Mucosa of stomach (tissue), 1 donor: ENCODE data around the gene TNC.

Experiments
- H3K27me3 ChIP-seq: one replicate; pipeline ENCODE4 v1.7.0; 2013; ENCODE audit warnings: mild to moderate bottlenecking, low read length; ENCODE audit not compliant: control insufficient read depth, insufficient read depth
- H3K36me3 ChIP-seq: one replicate; pipeline ENCODE4 v1.7.0; 2013; ENCODE audit warnings: low read length; ENCODE audit not compliant: control insufficient read depth, insufficient read depth
- H3K4me1 ChIP-seq: one replicate; pipeline ENCODE4 v1.7.0; 2013; ENCODE audit warnings: mild to moderate bottlenecking, low read length; ENCODE audit not compliant: control insufficient read depth, insufficient read depth
- H3K4me3 ChIP-seq: one replicate; pipeline ENCODE4 v1.7.0; 2013; ENCODE audit warnings: low read length
- H3K9ac ChIP-seq: one replicate; pipeline ENCODE4 v1.7.0; 2013; ENCODE audit warnings: mild to moderate bottlenecking, low read length, moderate library complexity
- H3K9me3 ChIP-seq: one replicate; pipeline ENCODE4 v1.7.0; 2013; ENCODE audit warnings: mild to moderate bottlenecking, low read length, moderate library complexity; ENCODE audit not compliant: control insufficient read depth
- donor health status: Pancreatic carcinoma.

TNC gene

DNA sequence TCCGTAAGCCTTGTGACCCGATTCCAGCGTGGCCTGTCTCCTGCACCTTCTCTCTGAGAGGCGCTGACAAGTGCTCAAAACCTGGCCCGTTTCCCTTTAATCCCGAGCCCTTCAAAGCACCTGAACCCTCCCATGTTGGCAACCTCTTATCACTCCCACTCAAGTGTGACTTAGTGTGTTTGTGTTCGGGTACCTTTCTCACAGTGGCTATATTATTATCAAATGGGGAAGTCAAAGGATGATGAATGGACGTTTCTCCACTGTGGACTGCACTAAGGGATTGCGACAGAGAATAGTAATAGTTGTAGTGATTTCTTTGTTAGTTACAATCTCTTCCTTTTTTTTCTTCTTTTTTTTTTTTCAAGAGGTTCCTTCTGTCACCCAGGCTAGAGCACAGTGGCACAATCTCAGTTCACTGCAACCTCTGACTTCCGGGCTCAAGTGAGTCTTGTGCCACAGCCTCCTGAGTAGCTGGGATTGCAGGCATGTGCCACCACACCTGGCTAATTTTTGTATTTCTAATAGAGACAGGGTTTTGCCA lies 122.2 kb downstream of the TNC start:
- Histone ChIP-seq H3K27me3 (no peaks in the 10 kb centered on the region), H3K4me1 (peaks cover 13% of the 10 kb centered on the region), H3K9me3 (no peaks in the 10 kb centered on the region), H3K36me3 (no peaks in the 10 kb centered on the region), H3K4me3 (no peak overlapping the region), H3K9ac (no peak overlapping the region)

DNA sequence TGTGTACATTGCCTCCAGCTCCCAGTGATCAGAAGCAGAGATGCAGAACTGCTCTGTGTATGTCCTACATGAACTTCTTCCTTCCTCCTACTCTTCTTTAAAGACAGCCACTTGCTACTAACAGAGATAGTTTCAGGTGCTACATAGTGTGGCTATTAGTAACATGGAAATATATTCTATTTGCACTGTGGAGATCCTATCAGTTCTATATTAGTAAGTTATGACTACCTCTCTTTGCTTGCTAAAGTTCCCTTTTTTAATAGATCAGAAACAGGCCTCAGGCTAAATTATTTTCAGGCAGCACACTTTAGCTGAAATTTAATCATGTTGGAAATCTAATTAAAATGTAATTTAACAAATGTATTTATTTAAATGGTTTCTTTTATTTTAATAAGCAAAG lies 123.2 kb downstream of the TNC start:
- H3K27me3 ChIP-seq, result no peaks in the 10 kb centered on the region
- peaks cover 13% of the 10 kb centered on the region for H3K4me1 ChIP-seq

DNA sequence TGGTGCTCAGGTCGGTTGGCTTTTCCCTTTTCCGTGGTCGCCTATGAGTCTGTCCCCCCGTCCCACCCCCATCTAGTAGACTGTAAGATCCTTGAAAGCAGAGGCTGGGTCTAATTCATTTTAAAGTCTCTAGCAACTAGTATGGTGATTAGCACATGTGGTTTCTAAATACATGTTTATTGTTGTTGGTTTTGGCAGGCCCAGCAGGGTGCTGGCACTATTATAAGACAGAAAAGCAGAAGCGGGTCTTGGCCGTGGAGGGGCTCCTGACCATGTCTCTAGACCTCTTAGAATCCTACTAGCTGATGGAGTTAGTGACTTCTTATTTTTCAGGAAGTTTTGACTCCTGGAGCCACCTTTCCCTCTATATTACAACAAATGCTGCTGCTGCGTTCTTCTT lies 126.1 kb downstream of the TNC start:
- Histone ChIP-seq H3K4me3 (no peak overlapping the region), H3K27me3 (no peaks in the 10 kb centered on the region), H3K4me1 (peaks cover 13% of the 10 kb centered on the region), H3K9ac (no peak overlapping the region), H3K36me3 (no peaks in the 10 kb centered on the region), H3K9me3 (no peaks in the 10 kb centered on the region)

More for the DNA sequence above, 123.2 kb downstream of the TNC start:
- Histone ChIP-seq H3K4me3 (no peak overlapping the region), H3K9me3 (no peaks in the 10 kb centered on the region), H3K36me3 (no peaks in the 10 kb centered on the region), H3K9ac (no peak overlapping the region)

DNA sequence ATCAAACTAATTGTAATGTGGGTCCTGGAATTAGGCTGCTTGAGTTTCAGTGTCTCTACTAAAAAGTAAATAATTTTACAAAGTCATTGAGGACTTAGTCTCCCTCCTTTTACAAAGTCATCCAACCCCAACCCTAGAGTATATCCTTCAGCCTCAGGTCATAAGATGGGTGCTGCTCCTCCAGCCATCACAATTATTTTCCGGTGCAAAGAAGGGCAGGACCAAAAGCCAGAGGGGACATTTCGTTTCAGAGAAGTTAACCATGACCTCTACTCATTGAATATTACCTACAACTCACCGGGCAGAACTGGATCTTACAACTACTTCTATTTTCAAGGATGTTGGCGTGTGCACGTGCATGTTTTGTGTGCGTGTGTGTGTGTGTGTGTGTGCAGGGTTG lies 127.1 kb downstream of the TNC start:
- Histone ChIP-seq H3K36me3 (no peaks in the 10 kb centered on the region), H3K4me3 (no peak overlapping the region), H3K4me1 (peaks cover 6% of the 10 kb centered on the region), H3K27me3 (no peaks in the 10 kb centered on the region), H3K9ac (no peak overlapping the region), H3K9me3 (no peaks in the 10 kb centered on the region)

DNA sequence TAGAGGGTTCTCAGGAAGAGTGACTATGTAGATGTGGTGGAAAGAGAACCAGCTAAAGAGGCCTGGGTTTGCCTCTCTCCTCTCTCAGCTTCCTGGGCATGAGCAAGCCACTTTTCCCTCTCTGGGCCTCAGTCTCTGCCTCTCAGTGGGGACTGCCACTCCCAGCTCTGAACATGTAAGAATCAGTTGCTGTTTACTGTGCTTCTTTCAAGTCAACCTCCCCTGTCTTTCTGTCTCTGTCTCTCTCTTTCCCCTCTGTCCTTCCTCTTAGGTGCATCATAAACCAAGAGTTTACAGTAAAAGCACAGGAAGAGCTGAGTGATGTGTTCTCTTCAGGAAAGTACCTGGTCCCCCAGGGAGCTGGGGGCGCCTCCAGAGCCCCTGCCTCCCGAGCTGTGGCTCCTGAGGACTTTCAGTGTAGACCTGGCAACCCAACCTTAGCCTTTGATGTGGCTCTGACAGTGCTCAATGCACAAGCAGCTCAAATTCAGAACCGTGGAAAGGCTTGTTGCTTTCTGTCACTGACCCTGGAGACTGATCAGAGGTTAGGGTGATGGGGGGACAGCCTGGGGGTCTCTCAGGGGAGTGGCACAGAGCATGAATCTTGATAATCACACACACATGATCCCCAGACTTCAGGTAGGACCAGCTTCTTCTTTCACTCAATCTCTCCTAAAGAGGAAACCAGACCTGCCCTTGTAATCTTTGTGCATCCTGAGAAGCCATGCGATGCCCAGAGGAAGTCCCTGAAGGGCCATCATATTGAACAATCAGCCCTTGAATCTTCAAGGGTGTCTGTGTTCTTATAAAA lies 128.2 kb downstream of the TNC start:
- H3K4me3 ChIP-seq, result no peak overlapping the region
- H3K27me3 ChIP-seq, result no peaks in the 10 kb centered on the region
- no peak overlapping the region for H3K9ac ChIP-seq
- H3K9me3 ChIP-seq, result no peaks in the 10 kb centered on the region
- no peaks in the 10 kb centered on the region for H3K36me3 ChIP-seq
- H3K4me1 ChIP-seq, result no peaks in the 10 kb centered on the region

DNA sequence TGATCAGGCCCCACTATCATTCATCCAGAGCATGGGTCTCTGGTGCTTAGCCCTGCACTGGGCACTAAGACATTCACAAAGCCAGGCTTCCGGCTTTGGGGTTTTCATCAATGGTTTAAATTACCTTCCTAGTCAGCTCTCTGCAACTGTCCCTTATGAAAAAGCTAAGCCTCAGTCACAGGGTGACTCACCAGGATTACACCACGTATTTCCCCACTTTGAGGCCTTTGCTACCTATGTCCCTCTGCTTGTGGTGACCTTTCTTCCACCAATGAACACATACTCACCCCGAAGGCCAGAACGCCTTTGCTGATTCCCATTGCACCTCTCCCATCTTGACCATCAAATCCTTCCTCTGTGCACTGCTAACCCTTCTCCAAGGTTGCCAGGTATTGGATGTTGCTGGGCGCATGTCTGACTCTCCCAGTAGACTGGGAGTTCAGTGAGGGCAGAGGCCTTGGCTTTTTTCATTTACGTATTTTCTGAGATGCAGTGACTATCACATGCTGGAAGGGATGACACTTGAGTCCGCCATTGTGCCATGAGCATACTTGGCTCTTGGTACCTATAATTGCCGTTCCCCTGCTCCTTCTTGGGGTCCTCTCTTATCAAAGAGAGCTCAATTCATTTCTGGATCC lies 128.9 kb downstream of the TNC start:
- Histone ChIP-seq H3K9ac (no peak overlapping the region), H3K36me3 (no peaks in the 10 kb centered on the region), H3K4me1 (no peaks in the 10 kb centered on the region), H3K9me3 (no peaks in the 10 kb centered on the region), H3K27me3 (no peaks in the 10 kb centered on the region), H3K4me3 (no peak overlapping the region)

DNA sequence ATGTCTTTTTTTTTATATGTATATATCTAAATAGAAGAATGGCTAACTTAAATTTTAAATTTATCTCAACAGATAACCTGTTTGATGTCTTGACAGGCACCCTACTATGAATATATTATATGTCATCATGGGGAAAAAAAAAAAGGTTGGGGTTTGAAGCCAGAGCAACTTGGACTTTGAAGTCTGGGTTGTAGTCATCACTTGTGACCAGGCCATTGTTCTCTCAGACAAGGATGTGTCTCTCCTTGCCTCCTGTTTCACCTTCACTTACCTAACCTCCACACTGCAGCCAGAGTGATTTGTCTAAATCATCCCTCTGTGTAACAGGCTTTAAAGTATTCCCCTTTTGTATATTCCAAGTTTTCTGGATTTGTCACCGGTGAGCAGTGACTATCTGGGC lies 130.8 kb downstream of the TNC start:
- H3K9ac ChIP-seq, result no peak overlapping the region

DNA sequence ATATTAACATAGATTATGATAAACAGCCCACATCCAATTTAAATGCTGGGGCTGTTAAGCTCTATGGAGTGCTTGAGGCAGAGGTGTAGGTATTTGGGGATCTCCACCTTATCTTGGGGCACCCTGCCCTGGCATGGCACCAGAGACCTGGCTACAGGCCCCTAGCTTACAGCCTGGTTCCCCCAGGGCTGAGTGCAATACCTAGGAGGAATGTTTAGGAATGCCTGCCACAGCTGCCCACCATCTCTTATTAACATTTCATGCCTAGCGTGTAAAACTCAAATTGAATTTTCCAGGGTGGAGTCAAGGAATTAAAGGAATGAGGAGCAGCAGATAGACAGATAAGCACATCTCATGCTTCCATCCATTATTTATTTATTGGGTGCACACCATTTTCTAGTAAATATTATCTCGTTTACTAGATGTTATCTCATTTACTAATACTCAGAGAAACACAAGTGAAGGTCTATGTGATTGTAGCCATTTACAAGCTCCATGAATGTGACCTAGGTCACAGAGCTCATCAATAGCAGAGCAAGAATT lies 131.9 kb downstream of the TNC start:
- Histone ChIP-seq H3K4me1 (no peaks in the 10 kb centered on the region), H3K4me3 (no peak overlapping the region), H3K9ac (no peak overlapping the region), H3K36me3 (no peaks in the 10 kb centered on the region), H3K9me3 (no peaks in the 10 kb centered on the region), H3K27me3 (no peaks in the 10 kb centered on the region)

More for the DNA sequence above, 130.8 kb downstream of the TNC start:
- Histone ChIP-seq H3K27me3 (no peaks in the 10 kb centered on the region), H3K4me1 (no peaks in the 10 kb centered on the region), H3K4me3 (no peak overlapping the region), H3K36me3 (no peaks in the 10 kb centered on the region), H3K9me3 (no peaks in the 10 kb centered on the region)

DNA sequence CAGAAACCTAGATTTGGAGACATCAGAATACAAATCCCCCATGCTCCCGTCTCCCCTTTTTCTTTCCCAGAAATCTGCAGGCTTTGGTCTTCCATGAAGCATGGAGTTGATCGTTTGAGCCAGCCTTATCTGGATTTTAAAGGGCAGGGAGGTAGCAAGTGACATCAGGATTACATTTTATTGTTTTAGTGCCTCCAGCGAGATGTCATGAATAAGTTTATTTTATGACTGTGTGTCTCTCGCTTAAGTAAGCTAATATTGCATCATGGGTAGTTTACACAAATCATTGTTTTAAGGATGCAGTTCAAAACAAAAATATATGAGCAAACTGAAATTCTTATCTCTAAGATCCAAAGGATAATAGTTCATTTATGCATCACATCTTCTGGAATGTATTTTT lies 136.9 kb downstream of the TNC start:
- H3K9ac ChIP-seq, result no peak overlapping the region
- no peaks in the 10 kb centered on the region for H3K4me1 ChIP-seq
- H3K4me3 ChIP-seq, result no peak overlapping the region
- H3K9me3 ChIP-seq, result no peaks in the 10 kb centered on the region
- H3K36me3 ChIP-seq, result no peaks in the 10 kb centered on the region
- no peaks in the 10 kb centered on the region for H3K27me3 ChIP-seq

DNA sequence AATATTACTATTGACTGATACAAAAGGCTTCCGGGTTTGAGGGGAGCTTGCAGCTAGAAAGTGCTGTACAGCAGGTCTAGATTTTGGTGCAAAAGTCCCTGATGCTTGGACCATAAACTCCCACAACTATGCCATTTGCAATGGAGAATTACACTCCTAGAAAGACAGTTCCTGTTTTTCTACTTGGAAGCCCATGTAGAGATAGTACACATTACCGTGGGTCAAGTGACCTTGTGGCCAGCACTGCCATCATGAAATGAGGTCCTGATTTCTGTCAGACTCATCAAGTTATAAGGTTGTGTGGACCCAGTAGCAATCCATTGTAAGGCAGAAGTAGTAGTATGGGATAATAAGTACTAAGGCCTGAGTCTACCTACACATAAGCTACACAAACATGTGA lies 144.7 kb downstream of the TNC start:
- Histone ChIP-seq H3K27me3 (no peaks in the 10 kb centered on the region), H3K9me3 (no peaks in the 10 kb centered on the region), H3K36me3 (no peaks in the 10 kb centered on the region), H3K4me1 (no peaks in the 10 kb centered on the region), H3K4me3 (no peak overlapping the region), H3K9ac (no peak overlapping the region)

DNA sequence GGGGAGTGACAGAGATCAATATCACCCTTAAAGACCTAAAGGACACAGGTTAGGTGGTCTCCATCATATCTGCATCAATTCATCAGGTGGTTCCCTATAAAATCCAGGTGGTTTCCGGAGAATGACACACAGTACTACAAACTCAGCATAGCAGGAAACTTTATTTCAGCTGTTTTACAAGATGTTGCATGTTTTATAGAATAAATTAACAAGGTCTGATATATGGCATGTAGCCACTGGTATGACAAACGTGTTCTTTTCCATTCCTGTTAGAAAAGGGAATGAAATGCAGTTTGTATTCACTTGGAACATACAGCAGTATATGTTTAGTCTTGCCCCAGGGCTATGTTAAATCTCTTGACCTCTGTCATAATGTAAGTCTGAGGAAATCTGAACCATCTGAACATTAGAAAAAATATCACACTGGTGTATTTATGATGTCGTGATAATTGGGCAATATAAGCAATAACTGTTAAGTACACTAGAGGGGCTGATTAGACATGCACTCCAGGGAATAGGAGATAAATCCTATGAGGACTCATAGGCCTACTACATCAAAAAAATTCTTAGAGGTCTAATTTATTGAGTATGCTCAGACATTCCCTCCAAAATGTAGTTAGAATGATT lies 145.3 kb downstream of the TNC start:
- no peaks in the 10 kb centered on the region for H3K27me3 ChIP-seq
- H3K4me3 ChIP-seq, result no peak overlapping the region
- H3K36me3 ChIP-seq, result no peaks in the 10 kb centered on the region
- H3K9ac ChIP-seq, result no peak overlapping the region
- H3K4me1 ChIP-seq, result no peaks in the 10 kb centered on the region
- H3K9me3 ChIP-seq, result no peaks in the 10 kb centered on the region
